GM18861 (cell line): ENCODE data around the gene MORN1.

Source experiments
- ATAC-seq: cut with Tn5 transposase; IDR thresholded peaks from one replicate; pipeline ENCODE4 v1.9.1; 2021; ENCODE audit not compliant: unreplicated experiment

The MORN1 gene

DNA sequence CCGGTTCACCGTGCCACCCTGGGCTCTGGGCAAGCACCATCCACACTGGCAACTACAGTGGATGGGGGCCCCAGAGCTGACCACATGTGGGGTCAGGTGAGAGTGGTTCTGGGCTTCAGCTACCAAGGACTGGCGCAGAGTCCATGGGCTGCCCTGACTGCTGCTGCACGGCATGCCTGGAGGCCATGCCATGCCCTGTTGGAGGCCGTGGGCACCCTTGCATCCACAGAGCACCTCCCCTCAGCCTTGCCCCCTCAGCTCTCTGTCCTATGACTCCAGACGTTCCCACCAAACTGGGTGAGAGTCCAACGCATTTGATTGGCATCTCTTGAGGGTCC is 15.5 kb downstream of the MORN1 start:
- ATAC-seq, result no peak

DNA sequence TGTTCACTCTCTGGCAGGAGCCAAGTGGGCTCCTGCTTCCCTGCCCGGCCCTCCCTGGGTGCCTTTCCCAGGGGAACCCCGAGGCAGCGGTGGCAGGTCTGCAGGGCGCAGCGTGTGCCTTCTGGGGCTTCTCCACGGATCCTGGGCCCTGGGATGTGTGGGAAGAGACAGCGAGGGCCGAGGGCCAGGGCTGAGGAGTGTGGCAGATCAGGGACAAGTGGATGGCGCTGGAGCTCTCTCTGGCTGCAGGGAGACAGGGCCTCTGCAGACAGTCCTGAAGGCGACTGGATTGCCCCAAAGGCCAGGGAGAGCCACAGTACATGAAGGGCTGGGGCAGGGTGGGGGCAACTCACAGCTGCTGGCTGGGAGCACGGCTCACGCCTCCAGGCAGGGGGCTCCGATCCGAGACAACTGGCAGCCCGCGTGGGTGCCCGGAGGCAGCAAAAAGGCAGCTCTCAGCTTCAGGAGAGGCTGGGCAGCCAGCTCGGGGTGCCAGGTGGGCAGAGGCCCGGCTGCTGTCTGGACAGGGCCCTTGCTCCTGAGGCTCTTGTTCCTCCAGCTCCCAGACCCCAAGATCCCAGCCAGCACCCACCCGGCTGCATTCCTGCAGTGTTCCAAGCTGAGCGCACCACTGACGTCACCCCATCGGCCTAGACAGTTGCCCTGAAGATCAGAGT is 16.0 kb downstream of the MORN1 start:
- ATAC-seq, result no peak

GRCh38 chr1:2374252-2375155 is 16.9 kb downstream of the MORN1 start:
- ATAC-seq, result no peak

GRCh38 chr1:2373551-2374251 is 17.7 kb downstream of the MORN1 start:
- no peak for ATAC-seq

DNA sequence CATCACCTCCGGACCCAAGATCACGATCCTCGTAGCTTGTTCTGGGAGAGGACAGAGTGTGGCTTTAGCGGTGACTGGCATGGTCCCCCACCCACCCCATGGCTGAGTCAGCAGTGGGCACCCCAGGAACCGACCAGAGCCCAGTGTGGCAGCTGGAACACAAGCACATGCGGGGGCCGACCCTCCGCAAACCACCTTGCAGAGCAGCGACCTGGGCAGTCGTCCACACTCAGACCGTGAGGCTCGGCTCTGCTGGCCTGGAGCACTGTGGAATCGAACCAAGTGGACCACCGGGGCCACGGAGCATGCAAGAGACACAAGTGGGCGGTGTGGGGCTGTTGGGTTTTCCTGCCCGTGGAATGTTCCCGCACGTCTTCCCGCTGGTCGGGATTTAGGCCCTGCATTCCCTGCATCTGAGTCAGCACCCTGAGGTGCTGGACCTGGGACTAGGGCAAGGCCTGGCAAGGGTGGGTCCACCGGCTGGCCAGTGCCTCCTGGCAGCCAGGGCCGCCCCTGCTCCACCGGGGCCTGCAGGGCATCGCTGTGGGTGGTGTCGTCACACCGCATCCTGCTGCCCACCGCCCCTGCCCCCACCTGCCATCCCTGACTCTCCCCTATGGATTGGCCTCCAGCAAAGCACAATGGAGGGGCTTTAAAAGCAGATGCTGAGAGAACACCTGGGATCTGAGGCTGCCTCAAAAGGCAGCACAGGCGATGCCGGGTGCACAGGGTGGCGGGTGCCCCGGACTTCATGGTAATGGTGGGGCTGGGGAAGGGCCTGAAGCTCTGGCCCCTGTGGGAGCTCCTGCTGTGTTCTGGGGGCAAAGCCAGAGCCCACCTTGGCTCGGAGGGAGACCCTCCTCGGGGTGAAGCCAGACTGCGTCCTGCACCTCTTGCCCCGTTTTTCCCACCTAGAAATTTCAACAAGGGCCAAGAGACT is 18.5 kb downstream of the MORN1 start:
- no peak for ATAC-seq

DNA sequence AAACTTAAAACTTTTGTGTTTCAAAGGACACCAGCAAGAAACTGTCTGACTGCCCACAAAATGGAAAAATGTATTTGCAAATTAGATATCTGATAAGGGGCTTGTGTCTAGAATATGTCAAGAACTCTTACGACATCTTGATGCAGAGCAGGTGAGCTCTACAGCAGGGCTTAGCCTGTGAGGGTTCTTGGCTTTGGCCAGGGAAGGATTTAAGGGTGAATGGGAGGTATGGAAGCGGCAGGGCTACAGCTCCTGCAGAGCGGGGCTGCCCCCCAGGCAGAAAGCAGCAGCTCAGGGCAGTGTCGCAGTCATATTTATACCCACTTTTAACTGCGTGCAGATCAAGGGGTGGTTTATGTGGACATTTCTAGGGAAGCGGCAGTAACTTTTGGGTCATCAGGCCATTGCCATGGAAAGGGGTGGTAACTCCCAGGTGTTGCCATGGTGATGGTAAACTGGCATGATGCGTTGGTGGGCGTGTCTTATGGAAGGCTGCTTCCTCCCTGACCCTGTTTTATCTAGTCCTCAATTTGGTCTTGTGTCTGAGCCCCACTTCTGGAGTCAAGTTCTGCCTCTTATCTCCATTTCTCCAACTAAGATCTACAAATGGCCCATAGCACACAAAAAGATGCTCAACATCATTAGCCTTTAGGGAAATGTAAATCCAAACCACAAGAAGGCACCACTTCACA is 23.2 kb downstream of the MORN1 start:
- no peak for ATAC-seq

- ATAC-seq, result no peak
These were observed 27.4 kb downstream of the MORN1 start for GRCh38 chr1:2363847-2364513.

- ATAC-seq, result no peak
These were observed 30.6 kb downstream of the MORN1 start for GRCh38 chr1:2360588-2361364.

- no peak for ATAC-seq
These were observed 32.4 kb downstream of the MORN1 start for GRCh38 chr1:2358651-2359640.

DNA sequence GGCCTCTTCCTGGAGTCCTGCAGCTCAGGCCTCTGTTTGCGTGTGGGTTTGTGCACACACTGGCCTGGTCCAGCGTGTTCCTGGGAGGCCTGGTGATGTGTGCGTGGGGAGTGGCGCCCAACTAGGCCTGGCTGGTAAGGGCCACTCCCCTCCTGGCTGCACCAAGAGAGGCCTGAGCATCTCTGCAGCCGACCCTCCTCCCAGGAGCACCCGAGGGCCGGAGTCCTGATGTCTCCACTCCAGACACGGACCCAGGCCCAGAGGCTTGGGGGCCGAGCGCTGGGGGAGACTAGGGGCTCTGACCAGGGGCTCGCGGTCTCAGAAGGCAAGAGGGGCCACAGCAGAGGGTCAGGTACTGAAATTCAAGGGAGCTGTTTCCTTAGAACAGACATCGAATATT is 33.3 kb downstream of the MORN1 start:
- no peak for ATAC-seq

GRCh38 chr1:2356911-2357845 is 34.2 kb downstream of the MORN1 start:
- no peak for ATAC-seq

DNA sequence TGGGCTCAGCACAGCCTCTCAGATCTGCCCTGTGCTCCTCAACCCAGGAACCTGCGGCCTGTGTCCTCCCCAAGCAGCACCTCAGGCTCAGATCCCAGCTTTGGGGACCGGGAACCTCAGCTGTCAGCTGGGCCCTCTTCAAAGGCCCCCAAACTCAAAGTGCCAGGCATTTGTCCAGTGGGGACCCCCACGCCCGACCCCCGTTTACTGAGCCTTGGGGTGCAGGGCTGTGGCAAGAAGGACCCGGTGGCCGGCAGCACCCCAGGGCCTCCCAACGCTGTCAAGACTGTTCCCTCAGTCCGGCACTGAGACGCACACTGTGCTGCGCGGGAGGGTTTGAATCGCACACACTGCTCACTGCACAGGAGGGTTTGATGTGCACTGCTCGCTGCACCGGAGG is 35.0 kb downstream of the MORN1 start:
- no peak for ATAC-seq

DNA sequence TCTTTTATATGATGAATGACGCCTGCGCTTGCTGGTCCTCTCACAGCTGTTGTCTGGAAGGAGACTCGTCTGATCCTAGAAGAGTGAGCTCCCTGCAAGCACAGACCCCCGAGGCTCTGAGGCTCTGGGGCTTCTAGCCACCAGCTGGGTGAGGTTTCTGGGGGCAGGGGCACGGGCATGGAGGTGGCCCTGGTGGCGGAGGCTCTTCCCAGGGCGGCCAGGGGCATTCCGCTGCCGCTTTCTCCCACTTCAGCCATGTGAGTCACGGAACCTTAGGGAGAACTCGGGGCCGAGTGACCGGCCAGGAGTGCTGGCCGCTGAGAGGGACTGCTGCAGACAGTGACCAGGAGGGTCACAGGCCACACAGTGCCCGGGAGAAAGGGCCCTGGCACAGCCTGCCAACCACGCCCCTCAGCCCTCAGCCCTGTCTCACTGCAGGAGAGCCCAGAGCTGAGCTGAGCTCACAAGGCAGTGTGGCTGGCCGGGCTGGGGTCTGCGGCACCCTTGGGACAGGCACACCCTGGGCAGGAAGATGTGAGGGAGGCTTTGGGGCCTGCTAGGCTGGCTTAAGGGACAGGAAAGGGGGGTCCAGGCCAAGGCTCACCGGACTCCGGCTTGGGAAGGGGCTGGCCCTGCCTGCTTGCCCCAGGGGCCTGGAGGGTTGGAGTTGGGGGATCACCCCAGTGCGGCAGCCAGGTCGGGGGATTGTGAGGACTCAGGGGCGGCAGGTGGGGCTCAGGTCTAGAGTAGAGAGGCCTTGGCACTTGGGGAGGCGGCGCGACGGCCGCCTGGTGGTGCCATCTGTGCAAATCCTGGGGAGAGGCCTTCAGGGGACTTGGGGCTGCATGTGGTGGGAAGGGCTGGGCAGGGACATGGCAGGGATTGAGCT is 35.7 kb downstream of the MORN1 start:
- ATAC-seq, result no peak

DNA sequence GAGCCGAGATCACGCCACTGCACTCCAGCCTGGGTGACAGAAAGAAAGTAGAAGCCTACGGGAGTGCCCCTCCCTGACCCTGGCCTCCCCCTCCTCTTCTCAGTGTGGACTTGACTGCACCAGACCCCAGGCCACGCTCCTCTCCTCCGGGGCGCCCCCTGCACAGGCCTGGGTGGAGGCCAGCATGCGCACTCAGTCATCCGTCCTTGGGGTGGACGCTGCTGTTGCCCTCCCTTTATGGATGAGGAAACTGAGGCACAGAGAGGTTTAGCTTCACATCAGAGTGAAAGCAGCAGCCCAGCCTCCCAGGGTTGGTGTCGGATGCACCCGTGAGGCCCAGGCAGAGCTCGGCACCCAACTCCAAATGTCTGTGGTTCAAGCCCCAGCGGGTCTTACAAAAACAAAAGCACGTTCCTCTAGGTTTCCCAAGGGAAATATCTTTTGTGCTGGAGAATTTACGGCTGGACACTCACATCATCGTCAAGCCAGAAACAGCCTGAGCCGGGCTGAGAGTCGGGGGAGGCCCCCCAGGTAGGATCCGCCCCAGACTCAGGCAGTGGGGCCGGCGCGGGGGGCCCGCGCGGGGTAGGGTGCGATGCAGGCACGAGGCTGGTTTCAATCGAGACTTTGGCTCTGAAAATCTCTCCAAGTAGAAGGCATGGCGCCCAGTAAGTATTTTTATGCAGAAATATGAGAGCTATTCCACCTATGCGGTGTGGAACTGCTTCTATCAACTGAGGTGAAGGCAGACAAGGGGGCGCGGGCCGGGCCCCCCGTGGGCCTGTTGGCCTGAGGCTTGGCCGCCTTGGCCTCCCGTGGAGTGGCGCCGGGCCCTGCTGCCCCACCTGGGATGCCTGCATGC is 36.6 kb downstream of the MORN1 start:
- no peak for ATAC-seq
